Fibroblast of lung (primary cell): Measurements from ENCODE around the gene CHD6.
"Not testable (repeated sequence)": the region's sequence is repeated elsewhere in the genome, so short reads cannot be mapped to it uniquely, and the experiment has no call there.

Source experiments
- EZH2 ChIP-seq: IDR thresholded peaks from 2 replicates; pipeline ENCODE4 v1.5.1; 2012; ENCODE audit warnings: low read length, control low read depth, mild to moderate bottlenecking; ENCODE audit errors: missing control alignments
- TF ChIP-seq, protein P1 (sequence below), 2 donors: IDR thresholded peaks in 1 of 2; conservative IDR thresholded peaks in 1 of 2; 1 replicate in 1 of 2; 2 replicates in 1 of 2; pipeline ENCODE4 v1.5.1; 2011 to 2012; ENCODE audit warnings: low read length in 2 of 2, control low read depth in 1 of 2, inconsistent platforms in 1 of 2, low read depth in 1 of 2, mild to moderate bottlenecking in 1 of 2

DNA sequence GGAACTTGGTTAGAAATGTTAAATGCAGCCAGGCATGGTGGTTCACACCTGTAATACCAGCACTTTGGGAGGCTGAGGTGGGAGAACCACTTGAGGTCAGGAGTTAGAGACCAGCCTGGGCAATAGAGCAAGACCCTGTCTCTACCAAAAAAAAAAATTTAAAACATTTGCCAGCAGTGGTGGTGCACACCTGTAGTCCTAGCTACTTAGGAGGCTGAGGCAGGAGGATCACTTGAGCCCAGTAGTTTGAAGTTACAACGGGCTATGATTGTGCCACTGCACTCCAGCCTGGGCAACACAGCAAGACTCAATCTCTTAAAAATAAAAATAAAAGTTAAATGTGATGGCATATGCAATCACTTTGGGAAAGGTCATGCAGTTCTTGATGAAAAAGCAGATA lies 82.6 kb downstream of the CHD6 start:
- TF ChIP-seq, protein P1, sequence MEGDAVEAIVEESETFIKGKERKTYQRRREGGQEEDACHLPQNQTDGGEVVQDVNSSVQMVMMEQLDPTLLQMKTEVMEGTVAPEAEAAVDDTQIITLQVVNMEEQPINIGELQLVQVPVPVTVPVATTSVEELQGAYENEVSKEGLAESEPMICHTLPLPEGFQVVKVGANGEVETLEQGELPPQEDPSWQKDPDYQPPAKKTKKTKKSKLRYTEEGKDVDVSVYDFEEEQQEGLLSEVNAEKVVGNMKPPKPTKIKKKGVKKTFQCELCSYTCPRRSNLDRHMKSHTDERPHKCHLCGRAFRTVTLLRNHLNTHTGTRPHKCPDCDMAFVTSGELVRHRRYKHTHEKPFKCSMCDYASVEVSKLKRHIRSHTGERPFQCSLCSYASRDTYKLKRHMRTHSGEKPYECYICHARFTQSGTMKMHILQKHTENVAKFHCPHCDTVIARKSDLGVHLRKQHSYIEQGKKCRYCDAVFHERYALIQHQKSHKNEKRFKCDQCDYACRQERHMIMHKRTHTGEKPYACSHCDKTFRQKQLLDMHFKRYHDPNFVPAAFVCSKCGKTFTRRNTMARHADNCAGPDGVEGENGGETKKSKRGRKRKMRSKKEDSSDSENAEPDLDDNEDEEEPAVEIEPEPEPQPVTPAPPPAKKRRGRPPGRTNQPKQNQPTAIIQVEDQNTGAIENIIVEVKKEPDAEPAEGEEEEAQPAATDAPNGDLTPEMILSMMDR (conservative IDR thresholded peaks at IDR 0.05 in 1 of 2, IDR thresholded peaks at IDR 0.05 in 1 of 2; ENCODE audit: low read depth in 1 of 2, low read length in 2 of 2), result not testable (repeated sequence)
- TF ChIP-seq EZH2, result not testable (repeated sequence)
